DMS53 treated with DMSO at 0.1 percent for 48 hours (cell line): ENCODE data around the gene MTFR1L.

Experiments used
- DNase-seq: peaks from one replicate; lab custom pipeline; 2025; ENCODE audit not compliant: unreplicated experiment; lab: John Stamatoyannopoulos, UW

MTFR1L gene

DNA sequence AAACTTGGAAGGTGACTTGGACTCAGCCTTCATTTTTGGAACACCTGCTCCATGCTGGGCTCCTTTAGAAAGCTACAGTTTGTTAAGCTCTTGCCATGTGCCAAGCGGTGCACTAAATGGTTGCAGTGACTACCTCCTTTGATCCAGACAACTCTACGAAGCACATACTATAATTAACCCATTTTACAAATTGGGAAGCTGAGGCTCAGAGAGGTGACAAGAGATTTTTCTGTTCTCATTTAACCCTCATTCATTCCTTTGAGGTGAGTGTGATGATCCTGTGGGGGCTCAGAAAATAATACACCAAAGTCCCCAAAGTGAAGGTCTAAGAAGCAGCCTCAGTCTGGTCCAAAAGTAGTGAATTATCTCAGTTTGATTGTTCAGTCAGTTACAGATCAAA, 57.4 kb downstream of the MTFR1L start:
- no peak for DNase-seq

DNA sequence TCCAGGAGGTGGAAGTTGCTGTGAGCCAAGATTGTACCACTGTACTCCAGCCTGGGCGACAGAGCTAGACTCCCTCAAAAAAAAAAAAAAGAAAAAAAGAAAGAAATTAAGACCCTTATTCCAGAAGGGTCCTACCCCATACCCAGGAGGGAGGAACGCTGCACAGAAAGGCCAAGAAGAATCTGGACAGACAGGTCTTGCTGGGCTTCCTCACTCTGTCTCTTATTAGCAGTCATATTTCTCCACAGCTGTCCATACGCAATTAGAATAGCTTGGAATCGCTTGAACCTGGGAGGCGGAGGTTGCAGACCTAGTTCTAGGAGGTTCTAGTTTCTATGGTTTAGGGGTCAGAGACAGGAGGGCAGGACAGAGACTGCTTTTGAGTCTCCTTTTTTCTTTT, 58.9 kb downstream of the MTFR1L start:
- no peak for DNase-seq

GRCh38 chr1:25879675-25880074, 59.9 kb downstream of the MTFR1L start:
- DNase-seq = no peak

DNA sequence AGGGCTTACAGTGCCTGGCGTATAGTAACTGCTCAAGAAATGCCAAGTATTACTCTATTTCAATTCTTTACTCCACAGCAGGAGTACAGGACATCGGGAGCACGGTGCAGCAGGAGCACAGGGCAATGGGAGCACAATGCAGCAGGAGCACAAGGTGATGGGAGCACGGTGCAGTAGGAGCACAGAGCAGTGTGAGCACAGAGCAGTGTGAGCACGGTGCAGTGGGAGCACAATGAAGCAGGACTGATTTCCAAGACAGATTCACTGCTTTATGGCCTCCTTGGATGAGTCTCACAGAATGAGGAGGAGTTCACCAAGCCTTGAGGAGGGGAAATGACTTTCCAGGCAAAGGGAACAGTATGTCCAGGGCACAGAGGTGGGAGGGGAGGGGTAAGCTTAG, 60.8 kb downstream of the MTFR1L start:
- no peak for DNase-seq

DNA sequence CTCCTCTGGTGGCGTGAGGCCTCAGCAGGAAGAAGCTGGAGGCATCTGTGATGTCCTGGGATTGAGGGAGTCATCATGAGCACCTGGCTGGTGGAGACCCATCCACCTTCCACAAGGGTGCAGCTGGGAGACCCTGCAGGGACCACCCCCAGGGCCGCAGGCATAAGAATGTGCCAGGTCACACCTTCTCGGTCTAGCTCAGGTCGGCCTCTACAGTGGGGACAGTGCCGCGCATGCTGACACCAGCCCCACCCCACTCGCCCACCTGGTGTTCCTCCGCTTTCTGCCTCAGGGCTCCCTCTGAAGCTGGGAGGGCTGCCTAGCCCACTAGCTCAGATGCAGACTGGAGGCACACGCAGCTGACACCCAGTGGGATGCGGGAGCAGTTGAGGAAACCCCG, 61.5 kb downstream of the MTFR1L start:
- no peak for DNase-seq
